ENCODE results near the gene AGBL1. TPM values are rescaled to one million over a fixed set of nuclear protein-coding genes. Genes with fewer than 3 reads are reported as not detected.
"Not testable (repeated sequence)": the region's sequence is repeated elsewhere in the genome, so short reads cannot be mapped to it uniquely, and the experiment has no call there.

Gene AGBL1
- total RNA-seq, 1 donor from 2014 or later, result 0.07 TPM

- peaks cover 7% of the 10 kb centered on the region for H3K27me3 Mint-ChIP-seq
- DNase-seq (ENCODE audit: extremely low spot score, unreplicated experiment), result no peak
Observed at GRCh38 chr15:86106306-86106705, 26.6 kb downstream of the AGBL1 start.

GRCh38 chr15:86115145-86115801, 35.6 kb downstream of the AGBL1 start:
- Mint-ChIP-seq H3K4me1 (ENCODE audit: unreplicated experiment) (no peaks in the 10 kb centered on the region), H3K9me3 (no peaks in the 10 kb centered on the region), H3K27me3 (peaks cover 18% of the 10 kb centered on the region), H3K36me3 (no peaks in the 10 kb centered on the region), H3K4me3 (no peak overlapping the region), H3K27ac (no peak overlapping the region)
- TF ChIP-seq CTCF (conservative IDR thresholded peaks at IDR 0.05), result peak; percentile 58
- no peak for DNase-seq (ENCODE audit: extremely low spot score, unreplicated experiment)

More at GRCh38 chr15:86106306-86106705, 26.6 kb downstream of the AGBL1 start:
- Mint-ChIP-seq H3K4me1 (ENCODE audit: unreplicated experiment) (no peaks in the 10 kb centered on the region), H3K4me3 (no peak overlapping the region), H3K27ac (no peak overlapping the region), H3K9me3 (no peaks in the 10 kb centered on the region), H3K36me3 (no peaks in the 10 kb centered on the region)
- TF ChIP-seq CTCF (conservative IDR thresholded peaks at IDR 0.05), result no peak

DNA sequence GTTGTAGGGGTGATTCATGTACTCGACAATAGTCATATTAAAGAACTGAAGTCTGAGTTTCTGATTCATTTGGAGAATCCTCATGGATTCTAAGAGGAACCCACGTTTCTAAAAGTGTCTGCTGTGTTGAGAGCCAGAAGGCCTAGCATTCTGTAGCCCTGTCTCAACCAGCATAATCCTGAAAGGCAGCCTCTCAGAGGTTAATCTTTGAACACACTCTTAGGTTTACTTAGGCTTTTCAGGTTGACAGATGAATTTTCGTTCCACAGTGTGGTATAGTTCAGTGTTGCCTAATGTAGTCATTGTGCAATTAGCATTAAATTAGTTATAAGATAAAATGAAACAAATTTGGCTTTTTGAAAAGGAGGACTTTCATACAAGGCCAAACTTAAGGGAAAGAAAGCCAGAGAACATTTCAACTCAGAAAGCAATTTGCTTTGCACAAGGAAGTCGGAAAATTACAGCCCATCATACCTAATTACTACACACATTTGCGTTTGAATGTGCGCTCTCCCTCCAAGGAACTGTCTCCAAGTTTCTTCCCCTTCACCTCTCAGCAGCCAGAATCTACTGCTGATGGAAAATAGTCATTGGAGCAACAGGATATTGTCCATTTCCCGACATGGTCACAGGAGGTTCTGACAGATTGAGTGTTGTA, 42.0 kb downstream of the AGBL1 start:
- H3K4me3 Mint-ChIP-seq, result no peak overlapping the region
- H3K36me3 Mint-ChIP-seq, result no peaks in the 10 kb centered on the region
- no peak overlapping the region for H3K27ac Mint-ChIP-seq
- peaks cover 23% of the 10 kb centered on the region for H3K27me3 Mint-ChIP-seq
- H3K9me3 Mint-ChIP-seq, result no peaks in the 10 kb centered on the region
- no peak for TF ChIP-seq CTCF (conservative IDR thresholded peaks at IDR 0.05)
- no peaks in the 10 kb centered on the region for H3K4me1 Mint-ChIP-seq (ENCODE audit: unreplicated experiment)
- no peak for DNase-seq (ENCODE audit: extremely low spot score, unreplicated experiment)

DNA sequence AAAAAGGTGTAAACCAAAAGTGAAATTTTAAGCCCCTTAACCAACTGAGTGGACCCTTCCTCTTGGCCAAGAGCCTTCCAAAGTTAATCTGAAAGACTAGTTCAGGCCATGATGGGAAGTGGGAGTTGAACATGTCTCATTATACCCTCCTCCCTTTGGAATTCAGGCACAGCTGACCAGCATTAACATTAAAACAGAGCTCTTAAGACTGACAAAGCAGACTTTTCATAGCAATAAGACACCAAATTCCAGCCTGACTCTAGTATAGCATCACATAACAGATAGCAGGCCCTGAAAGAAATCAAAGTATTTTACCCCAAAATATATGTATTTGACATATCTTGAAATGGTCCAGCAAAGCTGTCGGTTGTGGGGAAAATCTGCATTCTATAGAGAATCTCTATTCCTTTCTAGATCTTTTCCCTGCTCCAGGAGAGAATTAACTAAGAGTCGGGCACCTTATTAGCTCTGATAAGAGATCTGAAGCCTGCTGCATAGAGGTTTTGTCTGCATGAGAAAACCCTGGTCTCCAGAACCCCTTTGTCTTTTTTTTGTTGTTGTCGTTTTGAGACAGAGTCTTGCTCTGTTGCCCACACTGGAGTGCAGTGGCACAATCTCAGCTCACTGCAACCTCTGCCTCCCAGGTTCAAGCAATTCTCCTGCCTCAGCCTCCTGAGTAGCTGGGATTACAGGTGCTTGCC, 43.2 kb downstream of the AGBL1 start:
- not testable (repeated sequence) for DNase-seq (ENCODE audit: extremely low spot score, unreplicated experiment); H3K4me3 Mint-ChIP-seq; H3K9me3 Mint-ChIP-seq; H3K36me3 Mint-ChIP-seq; H3K4me1 Mint-ChIP-seq (ENCODE audit: unreplicated experiment); H3K27ac Mint-ChIP-seq
- H3K27me3 Mint-ChIP-seq, result peaks cover 23% of the 10 kb centered on the region

DNA sequence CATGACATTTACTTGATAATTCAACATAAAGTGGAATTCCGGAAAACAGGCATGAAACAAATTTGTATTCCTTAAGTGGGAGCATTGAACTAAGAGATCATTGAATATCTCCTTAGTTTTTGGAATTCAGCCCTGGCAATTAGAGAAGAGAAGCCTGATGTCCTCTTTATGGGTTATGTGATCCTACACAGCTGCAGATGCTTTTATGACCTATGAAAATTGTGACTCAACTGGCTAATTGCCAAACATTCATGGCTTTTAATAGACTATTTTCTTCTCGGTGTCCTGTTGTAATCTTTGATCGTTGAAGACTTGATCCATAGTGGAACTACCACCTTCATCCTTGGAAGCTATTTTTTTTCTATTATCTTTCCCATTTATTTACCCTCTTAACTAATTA, 46.1 kb downstream of the AGBL1 start:
- H3K36me3 Mint-ChIP-seq, result no peaks in the 10 kb centered on the region
- H3K27ac Mint-ChIP-seq, result no peak overlapping the region
- no peaks in the 10 kb centered on the region for H3K9me3 Mint-ChIP-seq
- no peak overlapping the region for H3K4me3 Mint-ChIP-seq
- peaks cover 31% of the 10 kb centered on the region for H3K27me3 Mint-ChIP-seq
- no peak for TF ChIP-seq CTCF (conservative IDR thresholded peaks at IDR 0.05)
- no peaks in the 10 kb centered on the region for H3K4me1 Mint-ChIP-seq (ENCODE audit: unreplicated experiment)
- no peak for DNase-seq (ENCODE audit: extremely low spot score, unreplicated experiment)

DNA sequence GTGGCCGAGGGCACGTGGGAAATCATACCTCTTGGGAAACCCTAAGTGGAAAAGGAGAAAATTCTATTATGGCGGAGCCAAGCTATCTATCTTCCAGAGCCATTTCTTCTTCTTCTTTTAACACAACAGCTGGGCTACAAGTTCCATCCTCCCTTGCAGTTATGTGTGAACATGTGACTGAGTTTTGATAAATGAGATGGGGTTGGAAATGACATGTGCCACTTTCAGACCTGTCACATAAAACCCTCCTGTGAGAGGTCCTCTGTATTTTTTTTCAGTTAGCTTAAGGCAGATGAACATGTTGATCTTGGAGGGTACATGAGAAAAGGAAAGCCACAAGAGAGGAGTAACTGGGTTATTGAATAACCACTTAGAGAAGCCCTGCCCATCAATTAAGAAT, 47.9 kb downstream of the AGBL1 start:
- no peaks in the 10 kb centered on the region for H3K4me1 Mint-ChIP-seq (ENCODE audit: unreplicated experiment)
- peaks cover 25% of the 10 kb centered on the region for H3K27me3 Mint-ChIP-seq
- DNase-seq (ENCODE audit: extremely low spot score, unreplicated experiment), result no peak
- no peak for TF ChIP-seq CTCF (conservative IDR thresholded peaks at IDR 0.05)
- H3K27ac Mint-ChIP-seq, result no peak overlapping the region
- H3K4me3 Mint-ChIP-seq, result no peak overlapping the region
- H3K36me3 Mint-ChIP-seq, result no peaks in the 10 kb centered on the region
- H3K9me3 Mint-ChIP-seq, result no peaks in the 10 kb centered on the region

Measured in type B pancreatic cell (in vitro differentiated cells).